Loucy (cell line): ENCODE data around the gene MYBL2.

Experiments
- H2AFZ ChIP-seq: fragments of 200-600 bp; sonication (generic); 2 replicates; pipeline ENCODE4 v1.6.0; 2016; ENCODE audit warnings: antibody characterized with exemption, mild to moderate bottlenecking, low read length, moderate library complexity
- H3F3A ChIP-seq: fragments of 200-600 bp; 2 replicates; pipeline ENCODE4 v1.6.0; 2016; ENCODE audit warnings: antibody characterized with exemption, low read depth, mild to moderate bottlenecking
- H3K27me3 ChIP-seq: fragments of 200-600 bp; sonication (generic); 2 replicates; pipeline ENCODE4 v1.6.1; 2014; ENCODE audit warnings: low read length, mild to moderate bottlenecking; ENCODE audit not compliant: insufficient read depth, poor library complexity, severe bottlenecking
- H3K36me3 ChIP-seq: fragments of 200-600 bp; sonication (generic); 2 replicates; pipeline ENCODE4 v1.6.1; 2016; ENCODE audit warnings: low read length; ENCODE audit not compliant: insufficient read depth
- H3K4me1 ChIP-seq: fragments of 200-600 bp; sonication (generic); 2 replicates; pipeline ENCODE4 v1.5.1; 2014; ENCODE audit warnings: low read length, mild to moderate bottlenecking; ENCODE audit not compliant: insufficient read depth, poor library complexity, severe bottlenecking
- H3K4me2 ChIP-seq: fragments of 200-600 bp; sonication (generic); 2 replicates; pipeline ENCODE4 v1.6.0; 2014; ENCODE audit warnings: antibody characterized with exemption, low read length, low read depth, mild to moderate bottlenecking; ENCODE audit not compliant: poor library complexity, severe bottlenecking
- H3K4me3 ChIP-seq: fragments of 200-600 bp; sonication (generic); 2 replicates; pipeline ENCODE4 v1.5.1; 2014; ENCODE audit warnings: low read length, mild to moderate bottlenecking, mixed read lengths; ENCODE audit not compliant: poor library complexity, severe bottlenecking
- H3K79me2 ChIP-seq: fragments of 200-600 bp; sonication (generic); 2 replicates; pipeline ENCODE4 v1.6.1; 2014; ENCODE audit warnings: low read length; ENCODE audit not compliant: insufficient read depth
- H3K9ac ChIP-seq: fragments of 200-600 bp; sonication (generic); 2 replicates; pipeline ENCODE4 v1.6.0; 2014; ENCODE audit warnings: mild to moderate bottlenecking, low read depth, low read length, moderate library complexity; ENCODE audit not compliant: poor library complexity, severe bottlenecking
- H3K9me2 ChIP-seq: fragments of 200-600 bp; sonication (generic); replicated peaks from 2 replicates; pipeline ENCODE4 v1.6.1; 2016; ENCODE audit warnings: low read depth, low read length, mixed read lengths
- H3K9me3 ChIP-seq: fragments of 200-600 bp; sonication (generic); 2 replicates; pipeline ENCODE4 v1.6.1; 2014; ENCODE audit warnings: mild to moderate bottlenecking, antibody characterized with exemption, low read length, low read depth; ENCODE audit not compliant: insufficient read depth
- H4K20me1 ChIP-seq: fragments of 200-600 bp; sonication (generic); 2 replicates; pipeline ENCODE4 v1.6.0; 2014; ENCODE audit warnings: antibody characterized with exemption, low read length, mild to moderate bottlenecking; ENCODE audit not compliant: insufficient read depth, poor library complexity, severe bottlenecking
- EZH2phosphoT487 ChIP-seq: fragments of 200-600 bp; IDR thresholded peaks from 2 replicates; pipeline ENCODE4 v1.6.1; 2018; ENCODE audit warnings: antibody characterized with exemption, mild to moderate bottlenecking, moderate library complexity, borderline replicate concordance
- TF ChIP-seq, protein P1 (sequence below): fragments of 200-600 bp; sonication (generic); conservative IDR thresholded peaks from 2 replicates; pipeline ENCODE4 v1.5.1; 2014; ENCODE audit warnings: mild to moderate bottlenecking, antibody characterized with exemption, low read length

Gene MYBL2

DNA sequence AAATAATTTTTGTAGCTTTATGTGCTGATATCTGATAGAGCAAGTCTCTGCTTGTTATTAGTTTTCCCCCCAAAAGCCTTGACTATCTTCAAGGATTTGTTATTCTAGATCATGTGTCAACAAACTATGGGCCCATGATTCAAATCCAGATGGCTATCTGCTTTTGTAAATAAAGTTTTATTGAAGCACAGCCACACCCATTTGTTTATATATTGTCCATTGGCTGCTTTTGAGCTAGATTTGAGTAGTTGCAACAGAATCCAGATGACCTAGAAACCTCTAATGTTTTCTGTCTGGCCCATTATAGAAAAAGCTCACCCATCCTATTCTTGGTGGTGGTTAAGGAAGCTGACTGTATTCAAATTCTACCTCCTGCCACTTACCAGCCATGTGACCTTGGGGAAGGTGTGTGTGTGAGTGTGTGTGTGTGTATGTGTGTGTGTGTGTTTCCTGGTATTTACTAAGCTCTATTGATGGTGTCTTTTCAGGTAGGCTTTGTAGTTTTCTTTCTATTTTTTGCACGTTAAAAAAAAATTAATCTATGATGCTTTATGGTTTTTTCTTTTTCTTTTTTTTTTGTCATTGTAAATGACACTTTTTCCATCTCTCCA is 61.2 kb downstream of the MYBL2 start:
- no peaks in the 10 kb centered on the region for H3K36me3 ChIP-seq
- no peaks in the 10 kb centered on the region for H3F3A ChIP-seq
- no peaks in the 10 kb centered on the region for H4K20me1 ChIP-seq
- H3K79me2 ChIP-seq, result no peaks in the 10 kb centered on the region
- H3K9me2 ChIP-seq, result no peaks in the 10 kb centered on the region
- no peaks in the 10 kb centered on the region for H3K4me1 ChIP-seq
- no peaks in the 10 kb centered on the region for H3K27me3 ChIP-seq
- H3K4me3 ChIP-seq, result no peak overlapping the region
- H2AFZ ChIP-seq, result no peak overlapping the region
- no peak overlapping the region for H3K9ac ChIP-seq
- H3K4me2 ChIP-seq, result no peak overlapping the region
- no peaks in the 10 kb centered on the region for H3K9me3 ChIP-seq
- no peak for TF ChIP-seq EZH2phosphoT487
- TF ChIP-seq, protein P1, sequence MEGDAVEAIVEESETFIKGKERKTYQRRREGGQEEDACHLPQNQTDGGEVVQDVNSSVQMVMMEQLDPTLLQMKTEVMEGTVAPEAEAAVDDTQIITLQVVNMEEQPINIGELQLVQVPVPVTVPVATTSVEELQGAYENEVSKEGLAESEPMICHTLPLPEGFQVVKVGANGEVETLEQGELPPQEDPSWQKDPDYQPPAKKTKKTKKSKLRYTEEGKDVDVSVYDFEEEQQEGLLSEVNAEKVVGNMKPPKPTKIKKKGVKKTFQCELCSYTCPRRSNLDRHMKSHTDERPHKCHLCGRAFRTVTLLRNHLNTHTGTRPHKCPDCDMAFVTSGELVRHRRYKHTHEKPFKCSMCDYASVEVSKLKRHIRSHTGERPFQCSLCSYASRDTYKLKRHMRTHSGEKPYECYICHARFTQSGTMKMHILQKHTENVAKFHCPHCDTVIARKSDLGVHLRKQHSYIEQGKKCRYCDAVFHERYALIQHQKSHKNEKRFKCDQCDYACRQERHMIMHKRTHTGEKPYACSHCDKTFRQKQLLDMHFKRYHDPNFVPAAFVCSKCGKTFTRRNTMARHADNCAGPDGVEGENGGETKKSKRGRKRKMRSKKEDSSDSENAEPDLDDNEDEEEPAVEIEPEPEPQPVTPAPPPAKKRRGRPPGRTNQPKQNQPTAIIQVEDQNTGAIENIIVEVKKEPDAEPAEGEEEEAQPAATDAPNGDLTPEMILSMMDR, result no peak

DNA sequence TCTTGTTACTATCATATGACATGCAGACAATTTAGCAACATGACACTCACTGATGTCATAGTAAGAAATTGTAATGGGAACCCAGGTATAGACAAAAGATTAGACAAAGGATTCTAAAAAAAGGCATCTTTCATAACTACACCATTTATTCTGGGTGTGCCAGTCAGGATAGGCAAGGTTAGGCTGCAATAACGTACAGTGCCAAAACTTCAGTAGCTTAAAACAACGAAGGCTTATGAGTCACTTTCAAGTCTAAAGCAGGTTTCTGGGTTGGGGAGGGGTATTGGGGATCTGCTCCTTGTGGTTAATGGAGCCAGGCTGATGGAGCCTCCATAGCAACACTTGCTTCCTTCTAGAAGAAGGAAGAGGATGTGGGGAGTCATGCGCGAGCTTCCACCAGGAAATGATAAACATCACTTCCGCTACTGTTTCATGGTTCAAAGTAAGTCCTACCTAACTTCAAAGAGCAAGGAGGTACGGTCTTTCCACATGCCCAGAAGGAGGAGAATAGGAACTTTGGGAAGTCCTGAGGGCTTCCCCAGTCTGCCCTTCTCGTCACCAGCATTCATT is 61.9 kb downstream of the MYBL2 start:
- no peaks in the 10 kb centered on the region for H3K4me1 ChIP-seq
- no peak overlapping the region for H3K4me3 ChIP-seq
- no peaks in the 10 kb centered on the region for H4K20me1 ChIP-seq
- no peaks in the 10 kb centered on the region for H3K27me3 ChIP-seq
- TF ChIP-seq EZH2phosphoT487, result no peak
- TF ChIP-seq, protein P1, result no peak
- no peaks in the 10 kb centered on the region for H3K9me3 ChIP-seq
- no peak overlapping the region for H3K9ac ChIP-seq
- no peaks in the 10 kb centered on the region for H3F3A ChIP-seq
- no peaks in the 10 kb centered on the region for H3K36me3 ChIP-seq
- H2AFZ ChIP-seq, result no peak overlapping the region
- no peaks in the 10 kb centered on the region for H3K79me2 ChIP-seq
- no peak overlapping the region for H3K4me2 ChIP-seq
- no peaks in the 10 kb centered on the region for H3K9me2 ChIP-seq

DNA sequence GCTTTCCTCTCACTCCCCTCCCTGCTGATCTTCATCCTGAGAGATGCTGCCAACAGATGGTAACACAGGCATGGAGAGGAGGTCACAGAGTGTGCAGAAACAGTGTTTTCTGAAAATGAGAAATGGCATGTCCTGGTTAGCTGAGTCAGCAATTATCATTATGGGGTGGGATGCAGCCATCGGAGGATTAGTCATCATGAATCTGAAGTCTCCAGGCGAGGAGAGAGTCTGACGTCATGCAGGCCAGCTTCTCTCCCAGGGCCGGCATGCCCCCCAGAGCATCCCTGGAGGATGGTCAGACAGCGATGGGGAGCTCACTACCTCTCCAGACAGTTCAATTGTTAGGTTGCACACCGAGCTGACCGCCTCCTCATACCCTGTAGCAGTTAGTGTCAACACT is 64.6 kb downstream of the MYBL2 start:
- H3K4me2 ChIP-seq, result no peak overlapping the region
- no peak overlapping the region for H2AFZ ChIP-seq

More for the DNA sequence above, 64.6 kb downstream of the MYBL2 start:
- H3K9ac ChIP-seq, result no peak overlapping the region
- H4K20me1 ChIP-seq, result no peaks in the 10 kb centered on the region
- H3K36me3 ChIP-seq, result no peaks in the 10 kb centered on the region
- TF ChIP-seq, protein P1, result no peak
- H3F3A ChIP-seq, result no peaks in the 10 kb centered on the region
- H3K27me3 ChIP-seq, result no peaks in the 10 kb centered on the region
- H3K4me3 ChIP-seq, result no peak overlapping the region
- H3K9me3 ChIP-seq, result no peaks in the 10 kb centered on the region
- no peaks in the 10 kb centered on the region for H3K9me2 ChIP-seq
- no peaks in the 10 kb centered on the region for H3K79me2 ChIP-seq
- no peaks in the 10 kb centered on the region for H3K4me1 ChIP-seq
